NCI-H146 treated with DMSO at 0.1 percent for 48 hours (cell line): ENCODE measurements around the gene TMSB4X.
"Not testable (repeated sequence)": the region's sequence is repeated elsewhere in the genome, so short reads cannot be mapped to it uniquely, and the experiment has no call there.

Source experiments
- DNase-seq: peaks from one replicate; lab custom pipeline; 2025; ENCODE audit not compliant: unreplicated experiment; lab: John Stamatoyannopoulos, UW

TMSB4X gene

GRCh38 chrX:12954981-12955380, 19.9 kb upstream of the TMSB4X start:
- DNase-seq: no peak

GRCh38 chrX:12955882-12956703, 18.8 kb upstream of the TMSB4X start:
- DNase-seq: no peak

- no peak for DNase-seq
Measured at GRCh38 chrX:12956704-12957534, 18.0 kb upstream of the TMSB4X start.

GRCh38 chrX:12958059-12958458, 16.9 kb upstream of the TMSB4X start:
- no peak for DNase-seq

GRCh38 chrX:12958461-12958860, 16.4 kb upstream of the TMSB4X start:
- DNase-seq: no peak

GRCh38 chrX:12961196-12961718, 13.7 kb upstream of the TMSB4X start:
- no peak for DNase-seq

- DNase-seq: no peak
Measured at GRCh38 chrX:12962041-12962504, 12.8 kb upstream of the TMSB4X start.

GRCh38 chrX:12963210-12963850, 11.6 kb upstream of the TMSB4X start:
- DNase-seq: not testable (repeated sequence)

- DNase-seq: no peak
Measured at GRCh38 chrX:12965131-12965940, 9.6 kb upstream of the TMSB4X start.

GRCh38 chrX:12966151-12966550, 8.8 kb upstream of the TMSB4X start:
- no peak for DNase-seq

- DNase-seq: no peak
Measured at GRCh38 chrX:12967711-12968465, 7.0 kb upstream of the TMSB4X start.

- DNase-seq: peak; percentile 81
Measured at GRCh38 chrX:12970691-12971202, 4.2 kb upstream of the TMSB4X start.

- DNase-seq: no peak
Measured at GRCh38 chrX:12971282-12972003, 3.5 kb upstream of the TMSB4X start.

- no peak for DNase-seq
Measured at GRCh38 chrX:12972243-12972642, 2.7 kb upstream of the TMSB4X start.

GRCh38 chrX:12972878-12973560, 1.9 kb upstream of the TMSB4X start:
- no peak for DNase-seq

GRCh38 chrX:12973561-12974304, 1.2 kb upstream of the TMSB4X start:
- peak; percentile 47 for DNase-seq

GRCh38 chrX:12974305-12974795, 560 bp upstream of the TMSB4X start:
- DNase-seq: peak; percentile 66

- DNase-seq: no peak
Measured at GRCh38 chrX:12975670-12975965, 708 bp downstream of the TMSB4X start.
